ENCODE measurements around the gene SLC7A6OS.

Gene SLC7A6OS

DNA sequence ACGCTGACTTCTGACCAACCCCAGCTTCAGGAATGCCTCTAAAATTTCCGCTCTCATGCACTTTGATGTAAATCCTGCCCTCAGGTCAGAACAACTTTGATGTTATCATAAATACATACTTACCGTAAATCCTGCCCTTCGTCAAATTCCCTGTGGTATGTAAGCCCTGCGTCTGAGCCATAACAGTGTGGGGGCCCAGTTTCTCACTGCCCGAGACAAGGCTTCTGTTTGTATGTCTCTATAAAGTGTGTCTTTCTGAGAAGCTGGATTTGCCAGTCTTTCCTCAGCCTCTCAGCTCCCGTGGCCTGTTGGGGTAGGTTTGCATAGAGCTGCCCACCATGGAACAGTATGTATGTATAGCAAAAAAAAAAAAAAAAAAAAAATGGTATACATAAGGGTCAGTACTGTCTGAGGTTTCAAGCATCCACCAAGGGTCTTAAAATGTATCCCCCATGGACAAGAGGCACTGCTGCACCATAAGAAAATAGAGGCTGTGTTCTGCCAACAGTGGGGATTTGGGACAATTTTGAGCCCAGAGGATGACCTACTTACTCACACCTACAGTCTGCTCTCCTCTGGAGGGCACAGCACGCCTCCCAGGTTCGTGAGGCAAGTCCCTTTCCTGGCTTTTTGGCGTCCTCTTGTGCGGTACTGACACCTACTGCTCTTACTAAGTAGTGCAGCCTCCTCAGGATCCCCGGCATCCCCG lies 17.6 kb upstream of the SLC7A6OS start (continued):
- TF ChIP-seq, protein P1, sequence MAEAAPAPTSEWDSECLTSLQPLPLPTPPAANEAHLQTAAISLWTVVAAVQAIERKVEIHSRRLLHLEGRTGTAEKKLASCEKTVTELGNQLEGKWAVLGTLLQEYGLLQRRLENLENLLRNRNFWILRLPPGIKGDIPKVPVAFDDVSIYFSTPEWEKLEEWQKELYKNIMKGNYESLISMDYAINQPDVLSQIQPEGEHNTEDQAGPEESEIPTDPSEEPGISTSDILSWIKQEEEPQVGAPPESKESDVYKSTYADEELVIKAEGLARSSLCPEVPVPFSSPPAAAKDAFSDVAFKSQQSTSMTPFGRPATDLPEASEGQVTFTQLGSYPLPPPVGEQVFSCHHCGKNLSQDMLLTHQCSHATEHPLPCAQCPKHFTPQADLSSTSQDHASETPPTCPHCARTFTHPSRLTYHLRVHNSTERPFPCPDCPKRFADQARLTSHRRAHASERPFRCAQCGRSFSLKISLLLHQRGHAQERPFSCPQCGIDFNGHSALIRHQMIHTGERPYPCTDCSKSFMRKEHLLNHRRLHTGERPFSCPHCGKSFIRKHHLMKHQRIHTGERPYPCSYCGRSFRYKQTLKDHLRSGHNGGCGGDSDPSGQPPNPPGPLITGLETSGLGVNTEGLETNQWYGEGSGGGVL (tag by site-specific recombination; IDR thresholded peaks at IDR 0.05), result no peak
- TF ChIP-seq ZNF391 (tag by site-specific recombination; IDR thresholded peaks at IDR 0.05; ENCODE audit: borderline replicate concordance, low read depth) (no peak), ZNF114 (tag by site-specific recombination; IDR thresholded peaks at IDR 0.05) (no peak), ZNF776 (tag by site-specific recombination; IDR thresholded peaks at IDR 0.05; ENCODE audit: borderline replicate concordance) (no peak), ZNF239 (tag by site-specific recombination; IDR thresholded peaks at IDR 0.05) (no peak), PRDM1 (tag by site-specific recombination; IDR thresholded peaks at IDR 0.05) (no peak), GLI2 (tag by site-specific recombination; IDR thresholded peaks at IDR 0.05; ENCODE audit: borderline replicate concordance, low read depth) (no peak), OSR2 (tag by site-specific recombination; IDR thresholded peaks at IDR 0.05) (peak; percentile 75), ZBTB21 (tag by site-specific recombination; IDR thresholded peaks at IDR 0.05) (no peak), ZNF121 (tag by site-specific recombination; IDR thresholded peaks at IDR 0.05) (no peak), ZNF169 (tag by site-specific recombination; IDR thresholded peaks at IDR 0.05) (no peak), ZNF843 (tag by site-specific recombination; IDR thresholded peaks at IDR 0.05) (0 out of 2 replicates have a peak, but pooled peaks have one; percentile 24)
- TF ChIP-seq, protein P2, sequence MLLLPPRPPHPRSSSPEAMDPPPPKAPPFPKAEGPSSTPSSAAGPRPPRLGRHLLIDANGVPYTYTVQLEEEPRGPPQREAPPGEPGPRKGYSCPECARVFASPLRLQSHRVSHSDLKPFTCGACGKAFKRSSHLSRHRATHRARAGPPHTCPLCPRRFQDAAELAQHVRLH (tag by site-specific recombination; IDR thresholded peaks at IDR 0.05), result no peak
- TF ChIP-seq, protein P3, sequence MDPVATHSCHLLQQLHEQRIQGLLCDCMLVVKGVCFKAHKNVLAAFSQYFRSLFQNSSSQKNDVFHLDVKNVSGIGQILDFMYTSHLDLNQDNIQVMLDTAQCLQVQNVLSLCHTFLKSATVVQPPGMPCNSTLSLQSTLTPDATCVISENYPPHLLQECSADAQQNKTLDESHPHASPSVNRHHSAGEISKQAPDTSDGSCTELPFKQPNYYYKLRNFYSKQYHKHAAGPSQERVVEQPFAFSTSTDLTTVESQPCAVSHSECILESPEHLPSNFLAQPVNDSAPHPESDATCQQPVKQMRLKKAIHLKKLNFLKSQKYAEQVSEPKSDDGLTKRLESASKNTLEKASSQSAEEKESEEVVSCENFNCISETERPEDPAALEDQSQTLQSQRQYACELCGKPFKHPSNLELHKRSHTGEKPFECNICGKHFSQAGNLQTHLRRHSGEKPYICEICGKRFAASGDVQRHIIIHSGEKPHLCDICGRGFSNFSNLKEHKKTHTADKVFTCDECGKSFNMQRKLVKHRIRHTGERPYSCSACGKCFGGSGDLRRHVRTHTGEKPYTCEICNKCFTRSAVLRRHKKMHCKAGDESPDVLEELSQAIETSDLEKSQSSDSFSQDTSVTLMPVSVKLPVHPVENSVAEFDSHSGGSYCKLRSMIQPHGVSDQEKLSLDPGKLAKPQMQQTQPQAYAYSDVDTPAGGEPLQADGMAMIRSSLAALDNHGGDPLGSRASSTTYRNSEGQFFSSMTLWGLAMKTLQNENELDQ (tag by site-specific recombination; IDR thresholded peaks at IDR 0.05; ENCODE audit: low read depth), result no peak
- TF ChIP-seq, protein P4, sequence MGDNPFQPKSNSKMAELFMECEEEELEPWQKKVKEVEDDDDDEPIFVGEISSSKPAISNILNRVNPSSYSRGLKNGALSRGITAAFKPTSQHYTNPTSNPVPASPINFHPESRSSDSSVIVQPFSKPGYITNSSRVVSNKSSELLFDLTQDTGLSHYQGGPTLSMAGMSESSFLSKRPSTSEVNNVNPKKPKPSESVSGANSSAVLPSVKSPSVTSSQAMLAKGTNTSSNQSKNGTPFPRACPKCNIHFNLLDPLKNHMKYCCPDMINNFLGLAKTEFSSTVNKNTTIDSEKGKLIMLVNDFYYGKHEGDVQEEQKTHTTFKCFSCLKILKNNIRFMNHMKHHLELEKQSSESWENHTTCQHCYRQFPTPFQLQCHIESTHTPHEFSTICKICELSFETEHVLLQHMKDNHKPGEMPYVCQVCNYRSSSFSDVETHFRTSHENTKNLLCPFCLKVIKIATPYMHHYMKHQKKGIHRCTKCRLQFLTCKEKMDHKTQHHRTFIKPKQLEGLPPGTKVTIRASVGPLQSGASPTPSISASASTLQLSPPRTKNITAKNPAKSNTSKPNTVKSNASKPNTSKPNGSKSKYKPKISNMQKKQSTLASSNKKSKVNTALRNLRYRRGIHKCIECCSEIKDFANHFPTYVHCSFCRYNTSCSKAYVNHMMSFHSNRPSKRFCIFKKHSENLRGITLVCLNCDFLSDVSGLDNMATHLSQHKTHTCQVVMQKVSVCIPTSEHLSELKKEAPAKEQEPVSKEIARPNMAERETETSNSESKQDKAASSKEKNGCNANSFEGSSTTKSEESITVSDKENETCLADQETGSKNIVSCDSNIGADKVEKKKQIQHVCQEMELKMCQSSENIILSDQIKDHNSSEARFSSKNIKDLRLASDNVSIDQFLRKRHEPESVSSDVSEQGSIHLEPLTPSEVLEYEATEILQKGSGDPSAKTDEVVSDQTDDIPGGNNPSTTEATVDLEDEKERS (tag by site-specific recombination; IDR thresholded peaks at IDR 0.05), result no peak
- TF ChIP-seq, protein P5, sequence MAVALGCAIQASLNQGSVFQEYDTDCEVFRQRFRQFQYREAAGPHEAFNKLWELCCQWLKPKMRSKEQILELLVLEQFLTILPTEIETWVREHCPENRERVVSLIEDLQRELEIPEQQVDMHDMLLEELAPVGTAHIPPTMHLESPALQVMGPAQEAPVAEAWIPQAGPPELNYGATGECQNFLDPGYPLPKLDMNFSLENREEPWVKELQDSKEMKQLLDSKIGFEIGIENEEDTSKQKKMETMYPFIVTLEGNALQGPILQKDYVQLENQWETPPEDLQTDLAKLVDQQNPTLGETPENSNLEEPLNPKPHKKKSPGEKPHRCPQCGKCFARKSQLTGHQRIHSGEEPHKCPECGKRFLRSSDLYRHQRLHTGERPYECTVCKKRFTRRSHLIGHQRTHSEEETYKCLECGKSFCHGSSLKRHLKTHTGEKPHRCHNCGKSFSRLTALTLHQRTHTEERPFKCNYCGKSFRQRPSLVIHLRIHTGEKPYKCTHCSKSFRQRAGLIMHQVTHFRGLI (tag by site-specific recombination; IDR thresholded peaks at IDR 0.05), result no peak
- TF ChIP-seq, protein P6, sequence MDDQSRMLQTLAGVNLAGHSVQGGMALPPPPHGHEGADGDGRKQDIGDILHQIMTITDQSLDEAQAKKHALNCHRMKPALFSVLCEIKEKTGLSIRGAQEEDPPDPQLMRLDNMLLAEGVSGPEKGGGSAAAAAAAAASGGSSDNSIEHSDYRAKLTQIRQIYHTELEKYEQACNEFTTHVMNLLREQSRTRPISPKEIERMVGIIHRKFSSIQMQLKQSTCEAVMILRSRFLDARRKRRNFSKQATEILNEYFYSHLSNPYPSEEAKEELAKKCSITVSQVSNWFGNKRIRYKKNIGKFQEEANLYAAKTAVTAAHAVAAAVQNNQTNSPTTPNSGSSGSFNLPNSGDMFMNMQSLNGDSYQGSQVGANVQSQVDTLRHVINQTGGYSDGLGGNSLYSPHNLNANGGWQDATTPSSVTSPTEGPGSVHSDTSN (CRISPR knock-in tag; IDR thresholded peaks at IDR 0.05), result no peak
- TF ChIP-seq, protein P7, sequence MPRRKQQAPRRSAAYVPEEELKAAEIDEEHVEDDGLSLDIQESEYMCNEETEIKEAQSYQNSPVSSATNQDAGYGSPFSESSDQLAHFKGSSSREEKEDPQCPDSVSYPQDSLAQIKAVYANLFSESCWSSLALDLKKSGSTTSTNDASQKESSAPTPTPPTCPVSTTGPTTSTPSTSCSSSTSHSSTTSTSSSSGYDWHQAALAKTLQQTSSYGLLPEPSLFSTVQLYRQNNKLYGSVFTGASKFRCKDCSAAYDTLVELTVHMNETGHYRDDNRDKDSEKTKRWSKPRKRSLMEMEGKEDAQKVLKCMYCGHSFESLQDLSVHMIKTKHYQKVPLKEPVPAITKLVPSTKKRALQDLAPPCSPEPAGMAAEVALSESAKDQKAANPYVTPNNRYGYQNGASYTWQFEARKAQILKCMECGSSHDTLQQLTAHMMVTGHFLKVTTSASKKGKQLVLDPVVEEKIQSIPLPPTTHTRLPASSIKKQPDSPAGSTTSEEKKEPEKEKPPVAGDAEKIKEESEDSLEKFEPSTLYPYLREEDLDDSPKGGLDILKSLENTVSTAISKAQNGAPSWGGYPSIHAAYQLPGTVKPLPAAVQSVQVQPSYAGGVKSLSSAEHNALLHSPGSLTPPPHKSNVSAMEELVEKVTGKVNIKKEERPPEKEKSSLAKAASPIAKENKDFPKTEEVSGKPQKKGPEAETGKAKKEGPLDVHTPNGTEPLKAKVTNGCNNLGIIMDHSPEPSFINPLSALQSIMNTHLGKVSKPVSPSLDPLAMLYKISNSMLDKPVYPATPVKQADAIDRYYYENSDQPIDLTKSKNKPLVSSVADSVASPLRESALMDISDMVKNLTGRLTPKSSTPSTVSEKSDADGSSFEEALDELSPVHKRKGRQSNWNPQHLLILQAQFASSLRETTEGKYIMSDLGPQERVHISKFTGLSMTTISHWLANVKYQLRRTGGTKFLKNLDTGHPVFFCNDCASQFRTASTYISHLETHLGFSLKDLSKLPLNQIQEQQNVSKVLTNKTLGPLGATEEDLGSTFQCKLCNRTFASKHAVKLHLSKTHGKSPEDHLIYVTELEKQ (tag by site-specific recombination; IDR thresholded peaks at IDR 0.05; ENCODE audit: borderline replicate concordance), result peak; percentile 42; the same call in 1 of the 2 replicates
- TF ChIP-seq, protein P8, sequence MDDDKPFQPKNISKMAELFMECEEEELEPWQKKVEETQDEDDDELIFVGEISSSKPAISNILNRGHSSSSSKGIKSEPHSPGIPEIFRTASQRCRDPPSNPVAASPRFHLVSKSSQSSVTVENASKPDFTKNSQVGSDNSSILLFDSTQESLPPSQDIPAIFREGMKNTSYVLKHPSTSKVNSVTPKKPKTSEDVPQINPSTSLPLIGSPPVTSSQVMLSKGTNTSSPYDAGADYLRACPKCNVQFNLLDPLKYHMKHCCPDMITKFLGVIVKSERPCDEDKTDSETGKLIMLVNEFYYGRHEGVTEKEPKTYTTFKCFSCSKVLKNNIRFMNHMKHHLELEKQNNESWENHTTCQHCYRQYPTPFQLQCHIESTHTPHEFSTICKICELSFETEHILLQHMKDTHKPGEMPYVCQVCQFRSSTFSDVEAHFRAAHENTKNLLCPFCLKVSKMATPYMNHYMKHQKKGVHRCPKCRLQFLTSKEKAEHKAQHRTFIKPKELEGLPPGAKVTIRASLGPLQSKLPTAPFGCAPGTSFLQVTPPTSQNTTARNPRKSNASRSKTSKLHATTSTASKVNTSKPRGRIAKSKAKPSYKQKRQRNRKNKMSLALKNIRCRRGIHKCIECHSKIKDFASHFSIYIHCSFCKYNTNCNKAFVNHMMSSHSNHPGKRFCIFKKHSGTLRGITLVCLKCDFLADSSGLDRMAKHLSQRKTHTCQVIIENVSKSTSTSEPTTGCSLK (tag by site-specific recombination; IDR thresholded peaks at IDR 0.05), result no peak
- TF ChIP-seq, protein P9, sequence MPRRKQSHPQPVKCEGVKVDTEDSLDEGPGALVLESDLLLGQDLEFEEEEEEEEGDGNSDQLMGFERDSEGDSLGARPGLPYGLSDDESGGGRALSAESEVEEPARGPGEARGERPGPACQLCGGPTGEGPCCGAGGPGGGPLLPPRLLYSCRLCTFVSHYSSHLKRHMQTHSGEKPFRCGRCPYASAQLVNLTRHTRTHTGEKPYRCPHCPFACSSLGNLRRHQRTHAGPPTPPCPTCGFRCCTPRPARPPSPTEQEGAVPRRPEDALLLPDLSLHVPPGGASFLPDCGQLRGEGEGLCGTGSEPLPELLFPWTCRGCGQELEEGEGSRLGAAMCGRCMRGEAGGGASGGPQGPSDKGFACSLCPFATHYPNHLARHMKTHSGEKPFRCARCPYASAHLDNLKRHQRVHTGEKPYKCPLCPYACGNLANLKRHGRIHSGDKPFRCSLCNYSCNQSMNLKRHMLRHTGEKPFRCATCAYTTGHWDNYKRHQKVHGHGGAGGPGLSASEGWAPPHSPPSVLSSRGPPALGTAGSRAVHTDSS (tag by site-specific recombination; IDR thresholded peaks at IDR 0.05), result no peak

Measured in HEK293 (cell line).